GM12878 (cell line): ENCODE data around the gene ADPRHL1. TPM values are rescaled to one million over a fixed set of nuclear protein-coding genes. Genes with fewer than 3 reads are reported as not detected.

Source experiments
- ATAC-seq: fragments of 200-7000 bp; cut with Tn5 transposase; 3 replicates; pipeline ENCODE4 v1.9.1; 2020; ENCODE audit warnings: mild to moderate bottlenecking, moderate library complexity
- BruUV-seq: library from RNA; stranded (reverse); fragments of 400-500 nt; replicated peaks from 2 replicates; lab custom pipeline; 2021; lab: Mats Ljungman, UMichigan
- CTCF ChIA-PET: fragments of 300-600 bp; sonication (Branson Sonifier 250); formaldehyde crosslinking; extraction: SDS; loops from one replicate; lab custom pipeline; 2021; ENCODE audit warnings: inconsistent platforms; lab: Yijun Ruan, JAX
- POLR2A ChIA-PET: fragments of 350-600 bp; formaldehyde crosslinking; extraction: SDS; loops from one replicate; lab custom pipeline; 2021; ENCODE audit warnings: inconsistent platforms; lab: Charles Lee
- RAD21 ChIA-PET: fragments of 300-600 bp; sonication (Branson Sonifier 250); formaldehyde crosslinking; loops from one replicate; lab custom pipeline; 2023; ENCODE audit warnings: antibody characterized with exemption; ENCODE audit not compliant: unreplicated experiment; lab: Charles Lee
- SMC1A ChIA-PET: fragments of 300-600 bp; sonication (Branson Sonifier 250); formaldehyde crosslinking; loops from one replicate; lab custom pipeline; 2023; ENCODE audit not compliant: unreplicated experiment, uncharacterized antibody; lab: Charles Lee
- DNase-seq: peaks from one replicate; pipeline ENCODE4 v3.0.0-alpha.2; 2011; ENCODE audit warnings: low read depth, low spot score
- FAIRE-seq: peaks from 3 replicates; lab custom pipeline; 2011; peaks lifted over from hg19 to GRCh38; lab: Jason Lieb, UNC
- H2AFZ ChIP-seq: 2 replicates; pipeline ENCODE4 v1.6.0; 2011; ENCODE audit warnings: low read depth, low read length, control low read depth; ENCODE audit not compliant: control insufficient read depth
- H3K27ac ChIP-seq: 2 replicates; pipeline ENCODE4 v1.5.1; 2011; ENCODE audit warnings: control low read depth; ENCODE audit not compliant: control insufficient read depth, insufficient read depth
- H3K27me3 ChIP-seq, 2 experiments: replicated peaks in 1 of 2; 2 replicates each; pipeline versions ENCODE4 v1.6.0 to v1.6.1; 2011; ENCODE audit warnings: low read length in 1 of 2; ENCODE audit not compliant: control insufficient read depth in 2 of 2, insufficient read depth in 2 of 2
- H3K36me3 ChIP-seq, 2 experiments: 2 replicates each; pipeline ENCODE4 v1.5.1; 2011; ENCODE audit warnings: low read length in 1 of 2; ENCODE audit not compliant: control insufficient read depth in 2 of 2, insufficient read depth in 2 of 2
- H3K4me1 ChIP-seq: 2 replicates; pipeline ENCODE4 v1.6.1; 2011; ENCODE audit warnings: mild to moderate bottlenecking, low read length, moderate library complexity, mixed read lengths; ENCODE audit not compliant: control insufficient read depth, insufficient read depth
- H3K4me2 ChIP-seq: 2 replicates; pipeline ENCODE4 v1.6.0; 2011; ENCODE audit warnings: control low read depth; ENCODE audit not compliant: control insufficient read depth, insufficient read depth
- H3K4me3 ChIP-seq: fragments of 200-600 bp; sonication (generic); 2 replicates; pipeline ENCODE4 v1.5.1; 2016
- H3K79me2 ChIP-seq: 2 replicates; pipeline ENCODE4 v1.6.0; 2011; ENCODE audit warnings: low read length; ENCODE audit not compliant: control insufficient read depth, insufficient read depth
- H3K9ac ChIP-seq: 2 replicates; pipeline ENCODE4 v1.8.0; 2011; ENCODE audit warnings: low read length, control low read depth, mixed read lengths; ENCODE audit not compliant: control insufficient read depth, insufficient read depth
- H3K9me3 ChIP-seq: replicated peaks from 3 replicates; pipeline ENCODE4 v1.5.1; 2011; ENCODE audit warnings: mild to moderate bottlenecking, low read length; ENCODE audit not compliant: control insufficient read depth, insufficient read depth
- H4K20me1 ChIP-seq: 2 replicates; pipeline ENCODE4 v1.6.0; 2011; ENCODE audit not compliant: control insufficient read depth, insufficient read depth
- CUX1 ChIP-seq: IDR thresholded peaks from 2 replicates; pipeline ENCODE4 v1.6.1; 2012; ENCODE audit warnings: improper control_type of control experiment, low read depth, low read length; ENCODE audit not compliant: insufficient replicate concordance
- E4F1 ChIP-seq: fragments of 450-650 bp; IDR thresholded peaks from 2 replicates; pipeline ENCODE4 v1.6.1; 2018; ENCODE audit warnings: borderline replicate concordance, mild to moderate bottlenecking; ENCODE audit not compliant: partially characterized antibody
- HCFC1 ChIP-seq: fragments of 150-350 bp; IDR thresholded peaks from 2 replicates; pipeline ENCODE4 v1.6.1; 2014; ENCODE audit warnings: low read length
- HSF1 ChIP-seq: fragments of 150-350 bp; IDR thresholded peaks from 2 replicates; pipeline ENCODE4 v1.6.1; 2014; ENCODE audit warnings: mild to moderate bottlenecking, low read depth, low read length
- NBN ChIP-seq: fragments of 450-650 bp; IDR thresholded peaks from 2 replicates; pipeline ENCODE4 v1.6.1; 2016
- NR2C2 ChIP-seq: IDR thresholded peaks from 2 replicates; pipeline ENCODE4 v1.6.1; 2011; ENCODE audit warnings: borderline replicate concordance, low read depth; ENCODE audit not compliant: control insufficient read depth, insufficient read length
- RBBP5 ChIP-seq: fragments of 200-600 bp; sonication (generic); conservative IDR thresholded peaks from 2 replicates; pipeline ENCODE4 v1.6.1; 2016
- SRF ChIP-seq, 2 experiments: IDR thresholded peaks; 2 replicates each; pipeline ENCODE4 v1.6.1; 2011; ENCODE audit warnings: low read depth in 2 of 2, low read length in 2 of 2, mild to moderate bottlenecking in 1 of 2, moderate library complexity in 1 of 2
- SUPT20H ChIP-seq: IDR thresholded peaks from 2 replicates; pipeline ENCODE4 v1.6.1; 2011; ENCODE audit warnings: low read depth, mild to moderate bottlenecking, low read length, moderate library complexity, borderline replicate concordance; ENCODE audit not compliant: control insufficient read depth
- TCF7 ChIP-seq: IDR thresholded peaks from 2 replicates; pipeline ENCODE4 v1.6.1; 2014; ENCODE audit warnings: antibody characterized with exemption, borderline replicate concordance
- ZBTB33 ChIP-seq: fragments of 450-650 bp; IDR thresholded peaks from 2 replicates; pipeline ENCODE4 v1.6.1; 2017; ENCODE audit warnings: mild to moderate bottlenecking
- WGBS: methylation state at CpG from one replicate; pipeline ENCODE4 v1.1.6; 2016; ENCODE audit warnings: low lambda C conversion rate; ENCODE audit not compliant: insufficient replicate concordance, insufficient coverage; ENCODE audit errors: missing lambda C conversion rate; 5-methylcytosine and 5-hydroxymethylcytosine counted together
- in situ Hi-C: fragments of 300-500 bp; cut with MboI; formaldehyde crosslinking; loops from 9 replicates; pipeline ENCODE4 v1.14.3; 2018; ENCODE audit warnings: mixed read lengths
- intact Hi-C: fragments of 100-400 bp; cut with micrococcal nuclease; formaldehyde crosslinking; loops from one replicate; pipeline ENCODE4 v1.14.2; 2022; ENCODE audit not compliant: unreplicated experiment
- polyA plus RNA-seq, 11 experiments: library from polyadenylated mRNA; depleted of rRNA in 4 of 11; unstranded in 6 of 11; stranded (reverse) in 5 of 11; fragments of >200 nt; fragmentation: Nextera tagmentation in 4 of 11; fragmentation: Illumina TruSeq in 1 of 11; extraction: Ambion mirVana in 4 of 11; extraction: Trizol in 1 of 11; gene quantifications; 1 replicate in 1 of 11; 2 replicates in 10 of 11; pipeline versions ENCODE4 v1.2.1 to v1.2.3, GENCODE V29; 2011 to 2016; ENCODE audit warnings: inconsistent platforms in 2 of 11, missing spikeins in 2 of 11, low read depth in 1 of 11
- total RNA-seq, 4 experiments: library from RNA; depleted of rRNA in 3 of 4; stranded (reverse); fragments of >200 nt in 3 of 4; fragmentation: Illumina TruSeq in 1 of 4; extraction: Trizol in 1 of 4; gene quantifications; 2 replicates each; pipeline versions ENCODE4 v1.2.1 to v1.2.3, GENCODE V29; 2013 to 2021

ADPRHL1 gene
- total and polyA plus RNA-seq, 10 of the 15 experiments (the other 5 are each of a cell fraction or from before 2014, with no cell fraction given) = 0.05 to 1.9 (median 1.0) TPM

GRCh38 chr13:113426591-113426986 is 26.7 kb downstream of the ADPRHL1 start (continued):
- TF ChIP-seq ZBTB33 (no peak), RBBP5 (no peak), SRF (IDR thresholded peaks at IDR 0.05; ENCODE audit: low read depth in 2 of 2, low read length in 2 of 2) (no peak), NR2C2 (no peak), NBN (no peak), SUPT20H (no peak)
- TF ChIP-seq, all 136 proteins: peak for 0

- RAD21 ChIA-PET = no interaction called here
- Histone ChIP-seq H3K9ac (no peak overlapping the region), H3K4me1 (no peaks in the 10 kb centered on the region), H3K27ac (no peak overlapping the region), H3K4me2 (no peak overlapping the region), H3K9me3 (no peaks in the 10 kb centered on the region), H3K27me3 (no peaks in the 10 kb centered on the region), H3K36me3 (no peaks in the 10 kb centered on the region), H4K20me1 (no peaks in the 10 kb centered on the region), H2AFZ (no peak overlapping the region), H3K4me3 (no peak overlapping the region), H3K79me2 (no peaks in the 10 kb centered on the region)
- intact Hi-C loops (no loop called here), in situ Hi-C loops (no loop called here)
- no peak for FAIRE-seq
- no TSS peak for BruUV-seq
- CTCF ChIA-PET = no interaction called here
- POLR2A ChIA-PET = no interaction called here
- ATAC-seq = no peak
- no peak for DNase-seq
- SMC1A ChIA-PET = interaction anchor here (1.7 kb wide), 1 partner anchor 39 kb away, joined by 3 read pairs; no protein-coding TSS in a partner anchor
- WGBS = 54% methylated on average over 20 of the region's 22 CpGs
- no peak for TF ChIP-seq HCFC1
- no peak for TF ChIP-seq TCF7
- TF ChIP-seq CUX1 = no peak
- TF ChIP-seq HSF1 = no peak
- TF ChIP-seq E4F1 = no peak
Observed at GRCh38 chr13:113425941-113426590, 27.2 kb downstream of the ADPRHL1 start.
